ENCODE results near the gene IL17RB.

DNA sequence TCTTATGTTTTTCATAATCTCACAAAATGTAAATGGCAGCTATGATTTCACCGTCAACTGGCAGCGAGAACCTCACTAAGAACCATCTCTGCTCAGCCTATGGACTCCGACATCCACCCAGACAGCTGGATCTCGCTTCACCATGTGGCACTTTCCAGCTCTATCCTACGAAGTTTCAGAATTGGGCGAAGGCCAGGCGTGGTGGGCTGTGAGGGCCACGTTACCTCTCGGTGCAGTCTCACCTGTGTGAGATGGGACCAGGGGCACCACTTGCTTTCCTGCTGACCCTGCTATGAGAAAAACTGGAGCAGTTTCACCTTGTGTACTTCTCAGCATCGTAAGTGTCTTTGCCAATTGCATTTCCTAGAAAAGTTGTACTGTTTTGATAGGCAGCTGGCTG is 32.5 kb upstream of the IL17RB start:
- TF ChIP-seq TAF1 (IDR thresholded peaks at IDR 0.05; ENCODE audit: low read depth, low read length) (no peak), BRCA1 (IDR thresholded peaks at IDR 0.05; ENCODE audit: low read depth, low read length) (no peak), SP4 (IDR thresholded peaks at IDR 0.05; ENCODE audit: low read length) (no peak), POLR2AphosphoS5 (IDR thresholded peaks at IDR 0.05; ENCODE audit: low read depth, low read length) (no peak), POLR2A (IDR thresholded peaks at IDR 0.05; ENCODE audit: control extremely low read depth in 1 of 2, low read depth in 2 of 2, low read length in 2 of 2) (no peak), KDM5A (IDR thresholded peaks at IDR 0.05; ENCODE audit: low read length) (no peak), CEBPB (IDR thresholded peaks at IDR 0.05; ENCODE audit: low read depth, low read length) (no peak), JUND (IDR thresholded peaks at IDR 0.05; ENCODE audit: low read length) (no peak), EZH2 (IDR thresholded peaks at IDR 0.05; ENCODE audit: low read depth, low read length, severe bottlenecking) (no peak), PHF8 (conservative IDR thresholded peaks at IDR 0.05; ENCODE audit: low read depth, low read length) (no peak), EP300 (IDR thresholded peaks at IDR 0.05; ENCODE audit: borderline replicate concordance in 1 of 2, low read depth in 2 of 2, low read length in 2 of 2) (no peak)
- TF ChIP-seq, protein P1, sequence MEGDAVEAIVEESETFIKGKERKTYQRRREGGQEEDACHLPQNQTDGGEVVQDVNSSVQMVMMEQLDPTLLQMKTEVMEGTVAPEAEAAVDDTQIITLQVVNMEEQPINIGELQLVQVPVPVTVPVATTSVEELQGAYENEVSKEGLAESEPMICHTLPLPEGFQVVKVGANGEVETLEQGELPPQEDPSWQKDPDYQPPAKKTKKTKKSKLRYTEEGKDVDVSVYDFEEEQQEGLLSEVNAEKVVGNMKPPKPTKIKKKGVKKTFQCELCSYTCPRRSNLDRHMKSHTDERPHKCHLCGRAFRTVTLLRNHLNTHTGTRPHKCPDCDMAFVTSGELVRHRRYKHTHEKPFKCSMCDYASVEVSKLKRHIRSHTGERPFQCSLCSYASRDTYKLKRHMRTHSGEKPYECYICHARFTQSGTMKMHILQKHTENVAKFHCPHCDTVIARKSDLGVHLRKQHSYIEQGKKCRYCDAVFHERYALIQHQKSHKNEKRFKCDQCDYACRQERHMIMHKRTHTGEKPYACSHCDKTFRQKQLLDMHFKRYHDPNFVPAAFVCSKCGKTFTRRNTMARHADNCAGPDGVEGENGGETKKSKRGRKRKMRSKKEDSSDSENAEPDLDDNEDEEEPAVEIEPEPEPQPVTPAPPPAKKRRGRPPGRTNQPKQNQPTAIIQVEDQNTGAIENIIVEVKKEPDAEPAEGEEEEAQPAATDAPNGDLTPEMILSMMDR (IDR thresholded peaks at IDR 0.05; ENCODE audit: control extremely low read depth in 1 of 3, insufficient read depth in 1 of 3, low read depth in 1 of 3, low read length in 3 of 3) = no peak
